Measurements from ENCODE around the gene ADARB2. TPM values are rescaled to one million over a fixed set of nuclear protein-coding genes. Genes with fewer than 3 reads are reported as not detected.
A peak's percentile ranks its signal among the peaks of the same experiment; 100 is the strongest.

ADARB2 gene
- total and polyA plus RNA-seq, 8 donors, result 0.41 to 0.92 (median 0.76) TPM

DNA sequence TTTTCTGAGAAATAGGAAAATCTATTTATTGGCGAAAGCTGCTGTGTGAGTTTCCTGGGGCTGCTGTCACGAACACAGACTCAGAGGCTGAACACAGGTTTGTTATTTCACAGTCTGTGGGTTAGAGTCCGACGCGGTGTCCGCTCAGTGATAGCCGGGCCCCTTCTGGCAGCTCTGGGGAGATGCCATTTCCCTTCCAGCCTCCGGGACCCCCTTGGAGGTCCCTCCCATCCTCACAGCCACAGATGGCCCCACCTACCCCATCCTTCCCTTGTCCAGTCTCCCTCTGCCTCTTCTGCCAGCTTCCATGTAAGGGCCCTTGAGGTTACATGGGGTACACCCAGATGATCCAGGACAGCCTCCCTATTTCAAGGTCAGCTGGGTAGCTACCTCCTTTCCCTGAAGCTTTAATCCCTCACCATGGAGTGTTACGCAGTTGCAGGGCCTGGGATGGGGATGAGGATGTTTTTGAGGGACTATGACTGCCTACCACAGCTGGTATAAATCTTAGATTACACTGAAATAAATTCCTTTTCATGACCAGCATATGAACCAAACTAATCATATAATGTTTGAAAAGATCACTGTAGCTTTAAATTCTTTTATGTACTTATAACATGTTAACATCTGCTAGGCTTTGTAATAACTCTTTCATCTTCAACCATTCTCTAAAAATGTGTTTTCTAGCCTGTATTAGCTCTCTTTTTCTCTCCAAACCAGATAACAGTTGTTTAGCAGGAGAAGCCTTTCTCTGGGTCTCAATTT lies 582.6 kb downstream of the ADARB2 start:
- H3K27me3 ChIP-seq, result peaks cover 0 to 9% of the 10 kb centered on the region in 2 donors
- TF ChIP-seq CTCF (IDR thresholded peaks at IDR 0.05), result no peak
- H3K4me3 ChIP-seq, result no peak overlapping the region
- intact Hi-C loops (cut with DNase I), result no loop called here
- no peak overlapping the region for H3K27ac ChIP-seq
- no peaks in the 10 kb centered on the region for H3K9me3 ChIP-seq
- ATAC-seq, result no peak
- no peaks in the 10 kb centered on the region for H3K4me1 ChIP-seq
- peak in 3 of 4 donors; percentile 24 to 40 (median 31) for DNase-seq
- H3K36me3 ChIP-seq, result no peaks in the 10 kb centered on the region

- intact Hi-C loops (cut with DNase I), result no loop called here
- ATAC-seq (no peak), DNase-seq (peak in 1 of 4 donors; percentile 41)
- peaks cover 0 to 18% of the 10 kb centered on the region in 2 donors for H3K27me3 ChIP-seq
- no peak for TF ChIP-seq CTCF (IDR thresholded peaks at IDR 0.05)
- H3K4me1 ChIP-seq, result no peaks in the 10 kb centered on the region
- no peak overlapping the region for H3K27ac ChIP-seq
- no peak overlapping the region for H3K4me3 ChIP-seq
- no peaks in the 10 kb centered on the region for H3K9me3 ChIP-seq
- no peaks in the 10 kb centered on the region for H3K36me3 ChIP-seq
These were observed 583.4 kb downstream of the ADARB2 start for GRCh38 chr10:1153805-1154351.

GRCh38 chr10:1153251-1153763 lies 584.0 kb downstream of the ADARB2 start:
- ATAC-seq (no peak), DNase-seq (no peak)
- intact Hi-C loops (cut with DNase I), result no loop called here

GRCh38 chr10:1152386-1153250 lies 584.7 kb downstream of the ADARB2 start:
- H3K27ac ChIP-seq, result no peak overlapping the region
- no peaks in the 10 kb centered on the region for H3K36me3 ChIP-seq
- no peaks in the 10 kb centered on the region for H3K4me1 ChIP-seq
- ATAC-seq (no peak), DNase-seq (no peak)
- H3K9me3 ChIP-seq, result no peaks in the 10 kb centered on the region
- no peak overlapping the region for H3K4me3 ChIP-seq
- H3K27me3 ChIP-seq, result peaks cover 0 to 21% of the 10 kb centered on the region in 2 donors
- intact Hi-C loops (cut with DNase I), result no loop called here
- TF ChIP-seq CTCF (IDR thresholded peaks at IDR 0.05), result no peak

More at GRCh38 chr10:1153251-1153763, 584.0 kb downstream of the ADARB2 start:
- H3K4me3 ChIP-seq, result no peak overlapping the region
- no peaks in the 10 kb centered on the region for H3K9me3 ChIP-seq
- no peak for TF ChIP-seq CTCF (IDR thresholded peaks at IDR 0.05)
- H3K4me1 ChIP-seq, result no peaks in the 10 kb centered on the region
- no peak overlapping the region for H3K27ac ChIP-seq
- no peaks in the 10 kb centered on the region for H3K36me3 ChIP-seq
- H3K27me3 ChIP-seq, result peaks cover 0 to 21% of the 10 kb centered on the region in 2 donors
